GM23338 (cell line): ENCODE measurements around the gene TMEM92.

ENCODE experiments used
- CREB1 ChIP-seq: fragments of 250-450 bp; sonication (Bioruptor Pico); IDR thresholded peaks from 2 replicates; pipeline ENCODE4 v1.5.0; 2020; ENCODE audit warnings: low read depth, mild to moderate bottlenecking, moderate library complexity
- CTCF ChIP-seq, 2 experiments: fragments of 200-600 bp in 1 of 2; sonication (generic) in 1 of 2; conservative IDR thresholded peaks; 2 replicates each; pipeline versions ENCODE4 v1.5.1 to v1.6.1; 2016 to 2017; ENCODE audit warnings: antibody characterized with exemption in 2 of 2, low read depth in 2 of 2, mild to moderate bottlenecking in 2 of 2, moderate library complexity in 1 of 2
- ETS1 ChIP-seq: IDR thresholded peaks from 2 replicates; pipeline ENCODE4 v1.6.1; 2016; ENCODE audit warnings: antibody characterized with exemption
- EZH2 ChIP-seq: fragments of 200-600 bp; sonication (generic); IDR thresholded peaks from one replicate; pipeline ENCODE4 v1.8.0; 2017; ENCODE audit warnings: antibody characterized with exemption, mild to moderate bottlenecking, low read depth; ENCODE audit not compliant: unreplicated experiment
- EZH2phosphoT487 ChIP-seq: fragments of 200-600 bp; sonication (generic); IDR thresholded peaks from one replicate; pipeline ENCODE4 v1.8.1; 2018; ENCODE audit warnings: antibody characterized with exemption; ENCODE audit not compliant: unreplicated experiment
- JUNB ChIP-seq: IDR thresholded peaks from one replicate; pipeline ENCODE4 v1.6.1; 2016; ENCODE audit warnings: antibody characterized with exemption; ENCODE audit not compliant: unreplicated experiment
- NANOG ChIP-seq: IDR thresholded peaks from 2 replicates; pipeline ENCODE4 v1.6.1; 2016; ENCODE audit warnings: antibody characterized with exemption, borderline replicate concordance
- POLR2AphosphoS5 ChIP-seq: IDR thresholded peaks from 2 replicates; pipeline ENCODE4 v1.6.1; 2016; ENCODE audit warnings: antibody characterized with exemption, low read depth
- REST ChIP-seq: IDR thresholded peaks from one replicate; pipeline ENCODE4 v1.6.1; 2018; ENCODE audit warnings: antibody characterized with exemption; ENCODE audit not compliant: unreplicated experiment
- STAT1 ChIP-seq: IDR thresholded peaks from one replicate; pipeline ENCODE4 v1.6.1; 2016; ENCODE audit warnings: antibody characterized with exemption; ENCODE audit not compliant: unreplicated experiment
- ZNF114 ChIP-seq: fragments of 250-450 bp; sonication (Bioruptor Pico); IDR thresholded peaks from 2 replicates; pipeline ENCODE4 v1.5.0; 2020; ENCODE audit warnings: mild to moderate bottlenecking, moderate library complexity
- ZNF462 ChIP-seq: fragments of 250-450 bp; sonication (Bioruptor Pico); IDR thresholded peaks from 2 replicates; pipeline ENCODE4 v1.5.0; 2020; ENCODE audit warnings: mild to moderate bottlenecking, moderate library complexity

GRCh38 chr17:50275279-50275678 lies 1.0 kb downstream of the TMEM92 start:
- TF ChIP-seq EZH2 (no peak), CTCF (conservative IDR thresholded peaks at IDR 0.05; ENCODE audit: low read depth in 2 of 2) (no peak), POLR2AphosphoS5 (no peak), EZH2phosphoT487 (no peak), REST (no peak), CREB1 (CRISPR knock-in tag) (no peak), ETS1 (no peak), JUNB (no peak), STAT1 (no peak), NANOG (no peak), ZNF114 (CRISPR knock-in tag) (no peak), ZNF462 (CRISPR knock-in tag) (no peak)
